ENCODE results near the gene BBS2. TPM values are rescaled to one million over a fixed set of nuclear protein-coding genes. Genes with fewer than 3 reads are reported as not detected.
"Not testable (repeated sequence)": the region's sequence is repeated elsewhere in the genome, so short reads cannot be mapped to it uniquely, and the experiment has no call there.

Gene BBS2
- total RNA-seq, 1 donor from 2014 or later, result 15.8 TPM

GRCh38 chr16:56520251-56520577 lies 390 bp upstream of the BBS2 start:
- intact Hi-C loops (cut with micrococcal nuclease), result loop anchor here (1.0 kb wide), 1 partner anchor 209 kb away; no protein-coding TSS in a partner anchor

- intact Hi-C loops (cut with micrococcal nuclease), result no loop called here
Observed at GRCh38 chr16:56518425-56518824, 1.4 kb downstream of the BBS2 start.

GRCh38 chr16:56517206-56517605 lies 2.6 kb downstream of the BBS2 start:
- intact Hi-C loops (cut with micrococcal nuclease), result no loop called here

- intact Hi-C loops (cut with micrococcal nuclease), result no loop called here
Observed at GRCh38 chr16:56515665-56516064, 4.2 kb downstream of the BBS2 start.

GRCh38 chr16:56514845-56515244 lies 5.0 kb downstream of the BBS2 start:
- intact Hi-C loops (cut with micrococcal nuclease), result loop anchor here (1.0 to 5.0 kb wide), 3 partner anchors 63 to 187 kb away; partner anchors contain the start of genes NUDT21 and OGFOD1

- intact Hi-C loops (cut with micrococcal nuclease), result loop anchor here (1.0 to 5.0 kb wide), 3 partner anchors 62 to 188 kb away; partner anchors contain the start of genes NUDT21 and OGFOD1
Observed at GRCh38 chr16:56513972-56514371, 5.9 kb downstream of the BBS2 start.

GRCh38 chr16:56513091-56513490 lies 6.7 kb downstream of the BBS2 start:
- intact Hi-C loops (cut with micrococcal nuclease), result loop anchor here (5.0 kb wide), 2 partner anchors 61 to 89 kb away; partner anchors contain the start of genes NUDT21 and OGFOD1

- intact Hi-C loops (cut with micrococcal nuclease), result loop anchor here (5.0 kb wide), 2 partner anchors 60 to 90 kb away; partner anchors contain the start of genes NUDT21 and OGFOD1
Observed at GRCh38 chr16:56512025-56512424, 7.8 kb downstream of the BBS2 start.

GRCh38 chr16:56510544-56510943 lies 9.3 kb downstream of the BBS2 start:
- intact Hi-C loops (cut with micrococcal nuclease), result loop anchor here (5.0 kb wide), 2 partner anchors 58 to 92 kb away; partner anchors contain the start of genes NUDT21 and OGFOD1

- intact Hi-C loops (cut with micrococcal nuclease), result no loop called here
Observed at GRCh38 chr16:56506941-56507340, 12.9 kb downstream of the BBS2 start.

- intact Hi-C loops (cut with micrococcal nuclease), result no loop called here
Observed at GRCh38 chr16:56505181-56505580, 14.6 kb downstream of the BBS2 start.

GRCh38 chr16:56493815-56494214 lies 26.0 kb downstream of the BBS2 start:
- intact Hi-C loops (cut with micrococcal nuclease), result no loop called here

- intact Hi-C loops (cut with micrococcal nuclease), result no loop called here
Observed at GRCh38 chr16:56493126-56493525, 26.7 kb downstream of the BBS2 start.

- intact Hi-C loops (cut with micrococcal nuclease), result no loop called here
Observed at GRCh38 chr16:56491657-56492261, 28.1 kb downstream of the BBS2 start.

- intact Hi-C loops (cut with micrococcal nuclease), result not testable (repeated sequence)
Observed at GRCh38 chr16:56488868-56489267, 31.0 kb downstream of the BBS2 start.

- intact Hi-C loops (cut with micrococcal nuclease), result no loop called here
Observed at GRCh38 chr16:56488035-56488434, 31.8 kb downstream of the BBS2 start.

GRCh38 chr16:56483394-56483793 lies 36.4 kb downstream of the BBS2 start:
- intact Hi-C loops (cut with micrococcal nuclease), result no loop called here

GRCh38 chr16:56482683-56483236 lies 37.1 kb downstream of the BBS2 start:
- intact Hi-C loops (cut with micrococcal nuclease), result no loop called here

- intact Hi-C loops (cut with micrococcal nuclease), result no loop called here
Observed at GRCh38 chr16:56481468-56482122, 38.2 kb downstream of the BBS2 start.

- intact Hi-C loops (cut with micrococcal nuclease), result no loop called here
Observed at GRCh38 chr16:56480776-56481467, 38.9 kb downstream of the BBS2 start.

GRCh38 chr16:56479469-56479868 lies 40.4 kb downstream of the BBS2 start:
- intact Hi-C loops (cut with micrococcal nuclease), result no loop called here
